Activated naive CD8-positive, alpha-beta T cell (primary cell): ENCODE results near the gene IGDCC3.

Experiments used
- H3K27ac Mint-ChIP-seq: one replicate; pipeline ENCODE4 v1.8.0; 2021; ENCODE audit warnings: mixed read lengths
- H3K27me3 Mint-ChIP-seq: one replicate; pipeline ENCODE4 v1.8.0; 2021; ENCODE audit warnings: mixed read lengths
- H3K36me3 Mint-ChIP-seq: one replicate; pipeline ENCODE4 v1.8.0; 2021; ENCODE audit warnings: mixed read lengths
- H3K4me1 Mint-ChIP-seq: one replicate; pipeline ENCODE4 v1.8.0; 2021; ENCODE audit warnings: low read depth, mixed read lengths
- H3K4me3 Mint-ChIP-seq: one replicate; pipeline ENCODE4 v1.8.0; 2021; ENCODE audit warnings: mild to moderate bottlenecking, mixed read lengths
- H3K9me3 Mint-ChIP-seq: one replicate; pipeline ENCODE4 v1.8.0; 2021; ENCODE audit warnings: low read depth, mixed read lengths

Gene IGDCC3

DNA sequence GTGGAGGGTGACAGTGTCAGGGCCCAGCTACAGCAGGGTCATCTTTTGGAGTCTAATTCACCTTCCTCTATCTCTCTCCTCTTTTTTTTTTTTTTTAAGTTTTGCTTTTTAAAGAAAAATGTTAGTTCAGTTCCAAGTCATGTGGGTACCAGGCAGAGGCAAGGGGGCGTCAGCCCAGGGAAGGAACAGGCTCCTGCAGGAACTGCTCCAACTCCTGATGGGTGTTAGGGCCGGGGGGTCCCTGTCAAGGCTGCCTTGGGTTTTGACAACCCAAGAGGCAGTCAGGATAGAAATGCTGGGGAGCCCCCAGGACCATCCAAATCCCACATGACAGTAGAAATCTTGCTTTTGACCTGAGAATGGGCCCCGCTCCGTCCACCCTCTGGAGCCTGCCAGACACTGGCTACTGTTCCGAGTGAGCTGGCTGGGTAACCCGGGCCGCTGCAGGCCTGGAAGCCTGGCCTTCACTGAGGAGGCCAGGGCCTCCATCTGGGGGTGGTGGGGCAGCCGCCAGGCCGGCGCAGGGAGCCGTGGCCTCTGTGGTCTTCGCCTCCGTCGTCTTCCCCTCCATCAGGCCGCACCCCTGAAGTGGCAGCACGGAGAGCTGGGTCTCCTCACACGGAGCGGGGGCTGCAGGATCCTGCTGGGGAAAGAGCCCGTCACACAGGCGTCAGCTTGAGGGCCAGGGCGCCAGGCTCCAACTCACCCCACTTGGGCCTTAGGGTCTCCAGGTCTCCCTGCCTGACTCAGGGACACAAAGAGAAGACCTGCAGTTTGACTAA is 49.1 kb downstream of the IGDCC3 start:
- no peak overlapping the region for H3K4me3 Mint-ChIP-seq
- no peak overlapping the region for H3K27ac Mint-ChIP-seq
- H3K27me3 Mint-ChIP-seq, result peaks cover 2% of the 10 kb centered on the region
- no peaks in the 10 kb centered on the region for H3K4me1 Mint-ChIP-seq
- no peaks in the 10 kb centered on the region for H3K9me3 Mint-ChIP-seq
- no peaks in the 10 kb centered on the region for H3K36me3 Mint-ChIP-seq

DNA sequence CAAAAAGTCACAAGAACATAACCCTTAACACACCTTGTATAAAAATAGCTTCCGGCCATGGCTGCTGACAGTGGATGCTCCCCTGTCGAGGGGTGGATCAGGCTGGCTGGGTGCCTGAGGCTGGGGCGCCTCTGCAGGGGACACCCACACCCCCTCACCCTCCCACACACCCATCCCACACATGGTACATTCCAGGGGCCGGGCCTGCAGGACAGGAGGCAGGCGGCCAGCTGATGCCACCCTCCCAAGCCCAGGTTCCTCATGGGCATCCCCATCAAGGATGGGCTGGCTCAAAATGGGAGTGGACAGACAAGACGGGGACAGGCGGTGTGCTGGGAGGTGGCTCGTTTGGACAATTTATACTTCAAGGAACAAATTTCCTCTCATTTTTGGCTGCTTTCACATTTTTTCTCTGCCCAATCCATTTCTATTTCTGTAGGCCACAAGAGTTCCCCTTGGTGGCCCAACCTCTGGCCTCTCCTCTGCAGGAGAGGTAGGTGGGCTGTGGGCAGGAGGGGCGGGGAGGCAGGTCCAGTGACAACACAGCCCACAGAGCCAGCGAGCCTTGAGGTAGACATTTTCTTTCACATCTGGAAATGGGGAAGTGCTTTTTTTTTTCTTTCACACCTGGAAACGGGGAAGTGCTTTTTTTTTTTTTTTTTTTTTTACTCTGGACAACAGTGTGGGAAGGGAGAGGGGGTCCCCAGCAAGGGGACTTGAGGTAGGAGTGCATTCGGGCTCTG is 50.0 kb downstream of the IGDCC3 start:
- H3K4me1 Mint-ChIP-seq, result no peaks in the 10 kb centered on the region
- H3K27ac Mint-ChIP-seq, result no peak overlapping the region
- no peaks in the 10 kb centered on the region for H3K9me3 Mint-ChIP-seq
- no peaks in the 10 kb centered on the region for H3K36me3 Mint-ChIP-seq
- no peak overlapping the region for H3K4me3 Mint-ChIP-seq
- H3K27me3 Mint-ChIP-seq, result peaks cover 2% of the 10 kb centered on the region

DNA sequence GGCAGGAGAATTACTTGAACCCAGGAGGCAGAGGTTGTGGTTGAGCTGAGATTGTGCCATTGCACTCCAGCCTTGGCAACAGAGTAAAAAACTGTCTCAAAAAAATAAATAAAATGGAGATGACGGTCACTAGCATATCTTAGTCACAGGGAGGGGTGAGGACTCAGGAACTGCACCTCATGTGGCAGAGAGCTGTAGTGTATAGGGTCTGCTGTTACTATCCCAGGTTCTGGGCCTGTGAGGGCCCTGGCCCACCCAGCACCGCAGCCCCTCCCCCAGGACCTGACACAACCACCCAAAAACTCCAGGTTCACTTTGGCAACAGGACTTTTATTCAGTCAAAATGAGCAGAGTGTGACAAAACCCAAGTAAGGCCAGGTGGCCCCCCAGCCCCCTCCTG is 51.0 kb downstream of the IGDCC3 start:
- no peak overlapping the region for H3K27ac Mint-ChIP-seq
- no peaks in the 10 kb centered on the region for H3K9me3 Mint-ChIP-seq
- peaks cover 2% of the 10 kb centered on the region for H3K27me3 Mint-ChIP-seq
- H3K4me3 Mint-ChIP-seq, result no peak overlapping the region
- H3K4me1 Mint-ChIP-seq, result no peaks in the 10 kb centered on the region
- no peaks in the 10 kb centered on the region for H3K36me3 Mint-ChIP-seq

DNA sequence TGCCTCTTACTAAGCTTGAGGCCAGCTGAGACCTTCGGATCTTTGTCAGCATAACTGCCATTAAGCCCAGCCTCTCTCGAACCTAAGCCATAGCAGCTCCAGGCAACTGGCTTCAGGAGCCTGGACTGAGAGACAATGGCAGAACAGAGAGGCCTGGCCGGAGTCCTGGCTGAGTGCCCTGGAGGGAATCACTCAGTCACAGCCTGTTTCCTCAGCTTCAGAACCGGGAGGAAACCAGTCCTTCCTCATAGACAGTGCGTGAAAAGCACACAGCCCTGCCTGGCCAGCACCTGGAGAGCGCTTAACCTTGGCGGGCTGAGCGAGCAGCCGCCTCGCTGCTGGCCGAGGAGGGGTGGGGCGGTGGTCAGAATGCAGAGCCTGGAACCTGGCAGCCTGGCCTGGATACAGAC is 51.7 kb downstream of the IGDCC3 start:
- Mint-ChIP-seq H3K27me3 (peaks cover 2% of the 10 kb centered on the region), H3K27ac (no peak overlapping the region), H3K9me3 (no peaks in the 10 kb centered on the region), H3K4me1 (no peaks in the 10 kb centered on the region), H3K36me3 (no peaks in the 10 kb centered on the region), H3K4me3 (no peak overlapping the region)

DNA sequence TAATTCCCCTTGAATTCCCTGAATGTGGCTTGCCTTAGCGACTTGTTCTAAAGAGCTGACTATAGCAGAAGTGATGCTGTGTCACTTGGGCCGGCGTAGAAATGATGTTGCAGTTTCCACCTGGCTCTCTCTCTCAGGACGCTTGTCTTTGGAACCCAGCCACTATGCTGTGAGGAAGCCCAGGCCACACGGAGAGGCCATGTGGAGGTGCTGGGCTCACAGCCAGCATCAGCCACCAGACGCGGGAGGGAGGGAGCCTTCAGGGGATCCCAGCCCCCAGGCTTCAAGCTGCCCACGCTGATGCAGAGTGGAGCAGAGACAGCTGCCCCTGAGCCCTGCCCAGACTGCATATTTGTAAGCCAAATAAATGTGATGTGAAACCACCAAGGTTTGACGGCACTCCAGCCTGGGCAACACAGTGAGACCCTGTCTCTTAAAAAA is 54.7 kb downstream of the IGDCC3 start:
- peaks cover 5% of the 10 kb centered on the region for H3K27me3 Mint-ChIP-seq
- no peak overlapping the region for H3K4me3 Mint-ChIP-seq
- no peaks in the 10 kb centered on the region for H3K36me3 Mint-ChIP-seq
- H3K27ac Mint-ChIP-seq, result no peak overlapping the region
- H3K9me3 Mint-ChIP-seq, result no peaks in the 10 kb centered on the region
- H3K4me1 Mint-ChIP-seq, result no peaks in the 10 kb centered on the region

DNA sequence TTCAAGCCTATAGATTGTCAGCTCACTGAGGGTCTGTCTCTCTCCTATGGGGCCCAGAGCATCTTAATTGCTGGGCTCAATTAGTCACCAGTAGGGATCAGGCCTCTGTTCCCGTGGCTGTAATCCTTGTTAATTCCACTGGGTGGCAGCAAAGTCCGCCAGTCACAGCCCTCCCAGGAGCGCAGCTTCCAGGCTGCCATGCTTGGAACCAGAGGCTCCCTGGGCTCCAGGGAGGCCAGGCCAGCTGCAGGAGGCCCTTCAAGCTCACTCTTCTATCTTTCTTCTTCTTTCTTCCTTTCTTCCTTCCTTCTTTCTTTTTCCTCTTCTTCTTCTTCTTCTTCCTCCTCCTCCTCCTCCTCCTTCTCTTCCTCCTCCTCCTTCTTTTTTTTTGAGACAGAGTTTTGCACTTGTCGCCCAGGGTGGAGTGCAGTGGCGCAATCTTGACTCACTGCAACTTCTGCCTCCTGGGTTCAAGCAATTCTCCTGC is 58.9 kb downstream of the IGDCC3 start:
- H3K36me3 Mint-ChIP-seq, result no peaks in the 10 kb centered on the region
- H3K27ac Mint-ChIP-seq, result no peak overlapping the region
- H3K9me3 Mint-ChIP-seq, result no peaks in the 10 kb centered on the region
- H3K4me1 Mint-ChIP-seq, result no peaks in the 10 kb centered on the region
- H3K4me3 Mint-ChIP-seq, result no peak overlapping the region
- peaks cover 3% of the 10 kb centered on the region for H3K27me3 Mint-ChIP-seq

DNA sequence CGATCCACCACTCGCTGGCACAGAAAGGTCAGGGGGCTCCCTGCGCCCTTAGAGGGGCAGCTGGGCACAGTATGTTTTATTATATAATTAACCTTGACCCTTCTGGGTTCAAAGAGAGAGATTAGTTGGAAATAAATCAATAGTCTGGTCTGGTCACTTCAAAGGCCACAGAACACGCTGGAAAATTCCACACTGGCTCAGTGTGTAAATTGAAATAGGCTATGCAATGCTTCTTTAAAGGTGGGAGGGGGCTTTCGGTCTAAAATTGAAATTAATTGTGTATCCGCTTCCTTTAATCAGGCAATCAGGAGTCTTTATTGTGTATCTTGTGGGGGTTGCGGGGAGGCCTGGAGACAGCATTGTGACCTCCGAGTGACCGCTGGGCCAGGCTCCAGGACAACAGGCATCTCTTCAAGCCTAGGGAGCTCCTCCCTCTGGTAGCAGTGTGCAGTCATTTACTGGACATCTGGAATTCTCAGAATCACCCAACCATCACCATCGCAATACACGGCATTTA is 65.3 kb downstream of the IGDCC3 start:
- Mint-ChIP-seq H3K4me1 (no peaks in the 10 kb centered on the region), H3K36me3 (no peaks in the 10 kb centered on the region), H3K27ac (no peak overlapping the region), H3K27me3 (no peaks in the 10 kb centered on the region), H3K9me3 (no peaks in the 10 kb centered on the region), H3K4me3 (no peak overlapping the region)

DNA sequence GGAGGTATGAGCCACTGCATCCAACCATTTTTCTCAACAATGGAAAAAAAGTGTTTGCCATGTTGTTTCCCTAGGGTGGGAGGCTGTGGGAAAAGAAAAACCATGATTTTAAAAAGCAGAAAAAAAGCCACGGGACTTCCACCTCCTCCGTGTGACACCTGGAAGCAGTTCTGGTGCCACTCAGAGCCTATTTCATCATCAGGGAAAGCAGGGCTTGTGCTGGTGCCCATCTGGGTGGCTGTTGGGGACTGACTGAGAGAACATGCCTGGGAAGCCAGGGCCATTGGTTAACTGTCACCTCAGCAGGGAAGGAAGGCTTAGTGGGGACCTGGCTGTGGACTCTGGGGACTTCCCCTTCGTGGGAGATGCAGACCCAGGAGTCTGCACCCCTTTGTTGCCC is 66.0 kb downstream of the IGDCC3 start:
- H3K36me3 Mint-ChIP-seq, result no peaks in the 10 kb centered on the region
- no peak overlapping the region for H3K4me3 Mint-ChIP-seq
- H3K9me3 Mint-ChIP-seq, result no peaks in the 10 kb centered on the region
- no peaks in the 10 kb centered on the region for H3K27me3 Mint-ChIP-seq
- H3K27ac Mint-ChIP-seq, result no peak overlapping the region
- H3K4me1 Mint-ChIP-seq, result no peaks in the 10 kb centered on the region

DNA sequence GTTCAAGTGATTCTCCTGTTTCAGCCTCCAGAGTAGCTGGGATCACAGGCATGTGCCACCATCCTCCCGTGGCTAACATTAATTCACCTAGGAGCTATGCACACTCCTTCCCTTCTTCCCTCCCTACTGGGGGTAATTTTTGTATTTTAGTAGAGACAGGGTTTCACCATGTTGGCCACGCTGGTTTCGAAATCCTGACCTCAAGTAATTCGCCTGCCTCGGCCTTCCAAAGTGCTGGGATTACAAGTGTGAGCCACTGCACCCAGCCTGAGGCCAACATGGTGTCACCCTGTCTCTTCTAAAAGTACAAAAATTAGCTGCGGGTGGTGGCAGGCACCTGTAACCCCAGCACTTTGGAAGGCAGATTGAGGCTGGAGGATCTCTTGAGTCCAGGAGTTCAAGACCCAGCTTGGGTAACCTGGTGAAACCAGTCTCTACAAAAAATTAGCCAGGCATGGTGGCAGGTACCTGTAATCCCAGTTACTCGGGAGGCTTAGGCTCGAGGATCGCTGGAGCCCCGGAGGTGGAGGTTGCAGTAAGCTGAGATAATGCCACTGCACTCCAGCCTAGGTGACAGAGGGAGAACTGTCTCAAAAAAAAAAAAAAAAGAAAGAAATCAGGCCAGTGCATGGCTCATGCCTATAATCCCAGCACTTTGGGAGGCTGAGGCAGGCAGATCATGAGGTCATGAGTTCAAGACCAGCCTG is 67.2 kb downstream of the IGDCC3 start:
- Mint-ChIP-seq H3K4me1 (peaks cover 6% of the 10 kb centered on the region), H3K4me3 (no peak overlapping the region), H3K27ac (no peak overlapping the region), H3K36me3 (no peaks in the 10 kb centered on the region), H3K27me3 (no peaks in the 10 kb centered on the region), H3K9me3 (no peaks in the 10 kb centered on the region)

DNA sequence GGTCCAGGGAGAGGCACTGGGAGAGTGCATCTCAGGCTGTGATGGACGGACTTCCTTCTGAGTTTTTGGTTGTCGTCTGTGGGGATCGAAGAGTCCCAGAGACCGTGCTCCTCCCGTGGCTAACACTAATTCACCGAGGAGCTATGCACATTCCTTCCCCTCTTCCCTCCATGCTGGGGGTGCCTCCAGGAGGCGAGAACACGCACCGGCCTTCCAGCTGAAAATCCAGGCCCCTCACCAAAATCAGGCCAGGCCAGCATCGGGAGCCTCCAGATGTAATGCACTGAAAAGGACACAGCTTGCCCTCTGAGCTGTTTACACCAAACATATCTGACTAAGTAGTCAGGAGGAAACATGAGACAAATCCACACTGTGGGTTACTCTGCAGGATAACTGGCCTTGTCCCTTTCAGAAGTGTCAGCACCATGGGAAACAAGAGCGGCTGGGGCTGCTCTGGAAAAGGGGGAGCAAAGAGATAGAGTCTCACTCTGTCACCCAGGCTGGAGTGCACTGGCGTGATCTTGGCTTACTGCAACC is 67.9 kb downstream of the IGDCC3 start:
- Mint-ChIP-seq H3K4me1 (peaks cover 10% of the 10 kb centered on the region), H3K27me3 (no peaks in the 10 kb centered on the region), H3K27ac (no peak overlapping the region), H3K9me3 (no peaks in the 10 kb centered on the region), H3K4me3 (no peak overlapping the region), H3K36me3 (no peaks in the 10 kb centered on the region)

DNA sequence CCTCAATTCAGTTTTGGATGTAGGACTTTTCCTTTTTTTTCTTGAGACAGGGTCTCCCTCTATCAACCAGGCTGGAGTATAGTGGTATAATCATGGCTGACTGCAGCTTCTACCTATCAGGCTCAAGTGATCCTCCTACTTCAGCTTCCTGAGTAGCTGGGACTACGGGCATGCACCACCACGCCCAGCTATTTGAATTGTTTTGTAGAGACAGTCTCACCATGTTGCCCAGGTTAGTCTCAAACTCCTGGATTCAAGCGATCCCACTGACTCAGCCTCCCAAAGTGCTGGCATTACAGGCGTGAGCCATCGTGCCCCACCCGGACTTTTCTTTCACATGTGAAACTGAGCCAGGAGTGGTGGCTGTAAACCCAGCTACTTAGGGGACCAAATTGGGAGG is 69.8 kb downstream of the IGDCC3 start:
- Mint-ChIP-seq H3K27ac (no peak overlapping the region), H3K27me3 (no peaks in the 10 kb centered on the region), H3K9me3 (no peaks in the 10 kb centered on the region), H3K36me3 (no peaks in the 10 kb centered on the region), H3K4me3 (no peak overlapping the region), H3K4me1 (peaks cover 19% of the 10 kb centered on the region)

DNA sequence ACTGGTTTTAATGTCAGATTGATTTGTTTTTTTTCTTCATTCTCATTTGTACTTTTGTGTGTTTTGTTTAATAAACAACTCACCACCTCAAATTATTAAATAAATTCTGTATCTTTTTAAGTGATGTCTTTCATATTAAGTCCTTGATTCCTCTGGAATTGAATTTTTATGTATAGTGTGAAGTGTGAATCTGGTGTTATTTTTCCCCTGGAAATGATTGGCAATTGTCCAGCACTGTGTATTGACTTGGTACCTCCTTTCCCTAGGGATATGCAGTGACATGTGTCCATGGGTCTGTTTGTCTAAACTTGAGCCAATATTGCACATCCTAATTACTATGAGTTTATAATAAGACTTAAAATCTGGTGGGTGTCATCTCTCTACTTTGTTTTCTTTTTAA is 71.3 kb downstream of the IGDCC3 start:
- Mint-ChIP-seq H3K4me1 (peaks cover 19% of the 10 kb centered on the region), H3K36me3 (no peaks in the 10 kb centered on the region), H3K27me3 (no peaks in the 10 kb centered on the region), H3K4me3 (no peak overlapping the region), H3K27ac (no peak overlapping the region), H3K9me3 (no peaks in the 10 kb centered on the region)

DNA sequence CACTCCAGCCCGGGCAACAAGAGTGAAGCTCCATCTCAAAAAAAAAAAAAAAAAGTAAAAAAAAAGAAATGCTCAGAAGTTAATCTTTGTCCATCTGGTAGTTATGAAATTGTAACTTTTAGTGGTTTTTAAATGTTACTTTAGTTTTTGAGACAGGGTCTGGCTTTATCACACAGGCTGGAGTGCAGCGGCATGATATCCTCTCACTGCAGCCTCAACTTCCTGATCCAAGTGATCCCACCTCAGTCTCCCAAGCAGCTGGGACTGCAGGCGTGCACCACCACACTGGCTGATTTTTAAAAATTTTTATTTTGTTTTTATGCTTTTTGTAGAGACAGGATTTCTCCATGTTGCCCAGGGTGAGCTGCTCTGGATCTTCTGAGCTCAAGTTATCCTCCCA is 72.0 kb downstream of the IGDCC3 start:
- no peaks in the 10 kb centered on the region for H3K9me3 Mint-ChIP-seq
- H3K4me1 Mint-ChIP-seq, result peaks cover 19% of the 10 kb centered on the region
- H3K27me3 Mint-ChIP-seq, result no peaks in the 10 kb centered on the region
- H3K27ac Mint-ChIP-seq, result peak overlapping the region; percentile 99
- no peak overlapping the region for H3K4me3 Mint-ChIP-seq
- H3K36me3 Mint-ChIP-seq, result no peaks in the 10 kb centered on the region

DNA sequence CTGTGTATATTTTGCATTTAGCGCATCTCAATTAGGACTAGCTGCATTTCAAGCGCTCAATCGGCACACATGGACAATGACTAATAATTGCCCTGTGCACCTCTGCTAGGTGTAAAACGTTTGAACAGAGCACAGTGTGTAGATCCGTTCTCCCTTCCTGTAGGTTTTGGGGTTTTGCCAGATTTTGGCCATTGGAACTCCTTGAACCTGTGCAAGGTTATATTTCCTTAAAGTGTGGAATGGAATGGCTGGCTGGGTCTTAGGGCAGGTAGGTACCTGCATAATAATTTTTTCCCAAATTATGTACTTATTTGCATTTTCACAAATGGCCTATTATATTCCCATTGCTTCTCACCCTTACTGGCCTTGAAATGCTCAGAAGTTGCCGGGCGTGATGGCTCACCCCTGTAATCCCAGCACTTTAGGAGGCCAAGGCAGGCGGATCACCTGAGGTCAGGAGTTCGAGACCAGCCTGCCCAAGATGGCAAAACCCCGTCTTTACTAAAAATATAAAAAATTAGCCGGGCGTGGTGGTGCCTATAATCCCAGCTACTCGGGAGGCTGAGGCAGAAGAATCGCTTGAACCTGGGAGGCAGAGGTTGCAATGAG is 72.5 kb downstream of the IGDCC3 start:
- Mint-ChIP-seq H3K36me3 (no peaks in the 10 kb centered on the region), H3K4me3 (peak overlapping the region; percentile 97), H3K4me1 (peaks cover 24% of the 10 kb centered on the region), H3K27ac (peak overlapping the region; percentile 99), H3K27me3 (no peaks in the 10 kb centered on the region), H3K9me3 (no peaks in the 10 kb centered on the region)
